HG03520 (cell line): ENCODE results near the gene KLK13.

Source experiments
- ATAC-seq: cut with Tn5 transposase; IDR thresholded peaks from one replicate; pipeline ENCODE4 v1.9.1; 2021; ENCODE audit warnings: mild to moderate bottlenecking, moderate library complexity; ENCODE audit not compliant: unreplicated experiment

Gene KLK13

GRCh38 chr19:51064534-51065220 is at the start of gene KLK13:
Gene KLK13, minus strand, starts transcription at chr19:51065092. Its CDS starts 25 bp downstream, at chr19:51065067.
- no peak for ATAC-seq

GRCh38 chr19:51114087-51114729 is 49.3 kb upstream of the KLK13 start:
- no peak for ATAC-seq

- ATAC-seq = no peak
Observed at GRCh38 chr19:51111606-51112005, 46.7 kb upstream of the KLK13 start.

- ATAC-seq = no peak
Observed at GRCh38 chr19:51110666-51110971, 45.7 kb upstream of the KLK13 start.

GRCh38 chr19:51108805-51109146 is 43.9 kb upstream of the KLK13 start:
- ATAC-seq = peak; percentile 13

- peak; percentile 92 for ATAC-seq
Observed at GRCh38 chr19:51108066-51108804, 43.3 kb upstream of the KLK13 start, which contains the start of gene CTU1. Gene CTU1, minus strand, starts transcription at chr19:51108409. Its CDS starts 3,840 bp downstream, at chr19:51104569.

GRCh38 chr19:51107406-51108065 is 42.6 kb upstream of the KLK13 start:
- ATAC-seq = no peak

GRCh38 chr19:51103926-51104341 is 39.0 kb upstream of the KLK13 start:
- ATAC-seq = no peak

GRCh38 chr19:51102991-51103390 is 38.1 kb upstream of the KLK13 start:
- ATAC-seq = no peak

- no peak for ATAC-seq
Observed at GRCh38 chr19:51101171-51101865, 36.4 kb upstream of the KLK13 start.

- ATAC-seq = no peak
Observed at GRCh38 chr19:51100601-51101000, 35.7 kb upstream of the KLK13 start.

- no peak for ATAC-seq
Observed at GRCh38 chr19:51099047-51099382, 34.1 kb upstream of the KLK13 start.

GRCh38 chr19:51098365-51099046 is 33.6 kb upstream of the KLK13 start:
- ATAC-seq = no peak

GRCh38 chr19:51097796-51098195 is 32.9 kb upstream of the KLK13 start:
- no peak for ATAC-seq

GRCh38 chr19:51097166-51097738 is 32.4 kb upstream of the KLK13 start:
- no peak for ATAC-seq

- no peak for ATAC-seq
Observed at GRCh38 chr19:51096473-51097165, 31.7 kb upstream of the KLK13 start.

- no peak for ATAC-seq
Observed at GRCh38 chr19:51094696-51095279, 29.9 kb upstream of the KLK13 start.

- no peak for ATAC-seq
Observed at GRCh38 chr19:51093510-51094345, 28.8 kb upstream of the KLK13 start.
